Measurements from ENCODE around the gene ARX. TPM values are rescaled to one million over a fixed set of nuclear protein-coding genes. Genes with fewer than 3 reads are reported as not detected.

The ARX gene
- total and polyA plus RNA-seq, 5 experiments from 2014 or later = not detected

GRCh38 chrX:25004485-25005032 lies 11.2 kb downstream of the ARX start:
- DNase-seq (no peak), ATAC-seq (no peak)
- Mint-ChIP-seq H3K4me3 (peak overlapping the region in 1 of 10 donors; percentile 58), H3K36me3 (no peaks in the 10 kb centered on the region), H3K27me3 (peaks cover 7 to 47% (median 30%) of the 10 kb centered on the region in 5 donors), H3K9me3 (peaks cover 0 to 3% (median 0%) of the 10 kb centered on the region in 9 donors), H3K27ac (peak overlapping the region in 1 of 10 donors; percentile 49), H3K4me1 (peaks cover 3 to 18% (median 13%) of the 10 kb centered on the region in 4 donors)
- POLR2A ChIA-PET = no interaction called here

- Mint-ChIP-seq H3K36me3 (peaks cover 0 to 4% (median 0%) of the 10 kb centered on the region in 3 donors), H3K27me3 (peaks cover 7 to 45% (median 26%) of the 10 kb centered on the region in 5 donors), H3K27ac (peak overlapping the region in 1 of 10 donors; percentile 49), H3K4me3 (peak overlapping the region in 5 of 10 donors; percentile 24 to 58 (median 38)), H3K4me1 (peaks cover 3 to 18% (median 13%) of the 10 kb centered on the region in 4 donors), H3K9me3 (peaks cover 0 to 3% (median 0%) of the 10 kb centered on the region in 9 donors)
- DNase-seq = no peak
- no peak for ATAC-seq
- POLR2A ChIA-PET = no interaction called here
Measured at GRCh38 chrX:25004040-25004439, 11.7 kb downstream of the ARX start.

GRCh38 chrX:25003066-25003849 lies 12.5 kb downstream of the ARX start:
- Mint-ChIP-seq H3K4me3 (peak overlapping the region in 7 of 10 donors; percentile 39 to 68 (median 53)), H3K4me1 (peaks cover 3 to 18% (median 13%) of the 10 kb centered on the region in 4 donors), H3K27me3 (peaks cover 7 to 45% (median 24%) of the 10 kb centered on the region in 5 donors), H3K36me3 (peaks cover 0 to 4% (median 0%) of the 10 kb centered on the region in 3 donors), H3K27ac (no peak overlapping the region), H3K9me3 (peaks cover 0 to 3% (median 0%) of the 10 kb centered on the region in 9 donors)
- ATAC-seq = no peak
- no peak for DNase-seq
- POLR2A ChIA-PET = no interaction called here

- Mint-ChIP-seq H3K27me3 (peaks cover 5 to 39% (median 21%) of the 10 kb centered on the region in 5 donors), H3K36me3 (peaks cover 0 to 4% (median 0%) of the 10 kb centered on the region in 3 donors), H3K4me1 (peaks cover 3 to 18% (median 13%) of the 10 kb centered on the region in 4 donors), H3K9me3 (peaks cover 0 to 3% (median 0%) of the 10 kb centered on the region in 9 donors), H3K27ac (no peak overlapping the region), H3K4me3 (peak overlapping the region in 3 of 10 donors; percentile 53 to 68 (median 59))
- DNase-seq (no peak), ATAC-seq (no peak)
- POLR2A ChIA-PET = no interaction called here
Measured at GRCh38 chrX:25002661-25003020, 13.1 kb downstream of the ARX start.

- POLR2A ChIA-PET = no interaction called here
- no peak for DNase-seq
- no peak overlapping the region for H3K27ac Mint-ChIP-seq
- peaks cover 3 to 18% (median 13%) of the 10 kb centered on the region in 4 donors for H3K4me1 Mint-ChIP-seq
- peak overlapping the region in 2 of 10 donors; percentile 18 to 47 for H3K4me3 Mint-ChIP-seq
- peaks cover 5 to 36% (median 20%) of the 10 kb centered on the region in 5 donors for H3K27me3 Mint-ChIP-seq
- H3K36me3 Mint-ChIP-seq = peaks cover 0 to 6% (median 0%) of the 10 kb centered on the region in 3 donors
- no peak for ATAC-seq
- peaks cover 0 to 3% (median 0%) of the 10 kb centered on the region in 9 donors for H3K9me3 Mint-ChIP-seq
Measured at GRCh38 chrX:25001808-25002660, 13.7 kb downstream of the ARX start.

GRCh38 chrX:24999511-24999910 lies 16.3 kb downstream of the ARX start:
- Mint-ChIP-seq H3K27ac (no peak overlapping the region), H3K36me3 (peaks cover 0 to 23% (median 4%) of the 10 kb centered on the region in 3 donors), H3K9me3 (peaks cover 0 to 3% (median 0%) of the 10 kb centered on the region in 9 donors), H3K4me1 (peaks cover 3 to 10% (median 6%) of the 10 kb centered on the region in 4 donors), H3K4me3 (no peak overlapping the region), H3K27me3 (peaks cover 1 to 19% (median 15%) of the 10 kb centered on the region in 5 donors)
- no peak for ATAC-seq
- DNase-seq = no peak
- POLR2A ChIA-PET = no interaction called here

- Mint-ChIP-seq H3K9me3 (peaks cover 0 to 7% (median 0%) of the 10 kb centered on the region in 9 donors), H3K27ac (no peak overlapping the region), H3K4me1 (no peaks in the 10 kb centered on the region), H3K36me3 (peaks cover 0 to 25% (median 6%) of the 10 kb centered on the region in 3 donors), H3K27me3 (peaks cover 0 to 1% (median 0%) of the 10 kb centered on the region in 5 donors), H3K4me3 (no peak overlapping the region)
- DNase-seq (no peak), ATAC-seq (no peak)
- POLR2A ChIA-PET = no interaction called here
Measured at GRCh38 chrX:24996096-24996709, 19.6 kb downstream of the ARX start.

- POLR2A ChIA-PET = no interaction called here
Measured at GRCh38 chrX:24993879-24994278, 21.9 kb downstream of the ARX start.

GRCh38 chrX:24990535-24990934 lies 25.2 kb downstream of the ARX start:
- POLR2A ChIA-PET = no interaction called here
- Mint-ChIP-seq H3K36me3 (peaks cover 0 to 16% (median 7%) of the 10 kb centered on the region in 3 donors), H3K27me3 (no peaks in the 10 kb centered on the region), H3K4me1 (no peaks in the 10 kb centered on the region), H3K4me3 (no peak overlapping the region), H3K27ac (no peak overlapping the region), H3K9me3 (peaks cover 0 to 7% (median 0%) of the 10 kb centered on the region in 9 donors)
- DNase-seq = no peak
- ATAC-seq = no peak

More at GRCh38 chrX:24993879-24994278, 21.9 kb downstream of the ARX start:
- H3K9me3 Mint-ChIP-seq = peaks cover 0 to 7% (median 0%) of the 10 kb centered on the region in 9 donors
- H3K4me1 Mint-ChIP-seq = no peaks in the 10 kb centered on the region
- DNase-seq (no peak), ATAC-seq (no peak)
- H3K27me3 Mint-ChIP-seq = no peaks in the 10 kb centered on the region
- no peak overlapping the region for H3K4me3 Mint-ChIP-seq
- peak overlapping the region in 1 of 10 donors; percentile 29 for H3K27ac Mint-ChIP-seq
- H3K36me3 Mint-ChIP-seq = peaks cover 0 to 23% (median 6%) of the 10 kb centered on the region in 3 donors

GRCh38 chrX:24988314-24988713 lies 27.5 kb downstream of the ARX start:
- Mint-ChIP-seq H3K27ac (no peak overlapping the region), H3K9me3 (peaks cover 0 to 7% (median 0%) of the 10 kb centered on the region in 9 donors), H3K27me3 (no peaks in the 10 kb centered on the region), H3K4me3 (no peak overlapping the region), H3K4me1 (no peaks in the 10 kb centered on the region), H3K36me3 (peaks cover 4 to 9% (median 7%) of the 10 kb centered on the region in 3 donors)
- POLR2A ChIA-PET = no interaction called here
- ATAC-seq (no peak), DNase-seq (no peak)

GRCh38 chrX:24987731-24988130 lies 28.0 kb downstream of the ARX start:
- DNase-seq (no peak), ATAC-seq (no peak)
- Mint-ChIP-seq H3K4me1 (no peaks in the 10 kb centered on the region), H3K27me3 (no peaks in the 10 kb centered on the region), H3K9me3 (peaks cover 0 to 2% (median 0%) of the 10 kb centered on the region in 9 donors), H3K4me3 (no peak overlapping the region), H3K27ac (no peak overlapping the region), H3K36me3 (peaks cover 4 to 9% (median 7%) of the 10 kb centered on the region in 3 donors)
- POLR2A ChIA-PET = no interaction called here

GRCh38 chrX:24985120-24985519 lies 30.6 kb downstream of the ARX start:
- POLR2A ChIA-PET = no interaction called here
- no peak for ATAC-seq
- Mint-ChIP-seq H3K36me3 (peaks cover 4 to 5% (median 5%) of the 10 kb centered on the region in 3 donors), H3K4me3 (no peak overlapping the region), H3K27me3 (no peaks in the 10 kb centered on the region), H3K27ac (no peak overlapping the region), H3K4me1 (no peaks in the 10 kb centered on the region), H3K9me3 (no peaks in the 10 kb centered on the region)
- DNase-seq = no peak
